HG03558 (cell line): Measurements from ENCODE around the gene METAP1.
"Not testable (repeated sequence)": the region's sequence is repeated elsewhere in the genome, so short reads cannot be mapped to it uniquely, and the experiment has no call there.

Experiments used
- ATAC-seq: cut with Tn5 transposase; IDR thresholded peaks from one replicate; pipeline ENCODE4 v1.9.1; 2021; ENCODE audit warnings: moderate number of reproducible peaks; ENCODE audit not compliant: unreplicated experiment; ENCODE audit errors: extremely low read depth

METAP1 gene

GRCh38 chr4:99047710-99048109 lies 52.2 kb downstream of the METAP1 start:
- ATAC-seq: no peak

DNA sequence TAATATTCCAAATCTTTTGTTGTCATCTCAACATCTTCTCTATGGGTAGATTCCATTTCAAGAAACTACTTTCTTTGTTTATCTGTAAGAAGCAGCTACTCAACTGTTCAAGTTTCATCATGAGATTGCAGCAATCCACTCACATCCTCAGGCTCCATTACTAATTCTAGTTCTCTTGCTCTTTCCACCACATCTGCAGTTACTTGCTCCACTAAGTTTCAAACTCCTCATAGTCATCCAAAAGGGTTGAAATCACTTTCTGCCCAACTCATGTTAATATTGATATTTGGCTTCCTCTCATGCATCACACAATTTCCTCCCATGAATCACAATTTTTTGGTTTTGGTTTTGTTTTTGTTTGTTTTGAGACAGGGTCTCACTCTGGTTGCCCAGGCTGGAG lies 57.4 kb downstream of the METAP1 start:
- no peak for ATAC-seq

DNA sequence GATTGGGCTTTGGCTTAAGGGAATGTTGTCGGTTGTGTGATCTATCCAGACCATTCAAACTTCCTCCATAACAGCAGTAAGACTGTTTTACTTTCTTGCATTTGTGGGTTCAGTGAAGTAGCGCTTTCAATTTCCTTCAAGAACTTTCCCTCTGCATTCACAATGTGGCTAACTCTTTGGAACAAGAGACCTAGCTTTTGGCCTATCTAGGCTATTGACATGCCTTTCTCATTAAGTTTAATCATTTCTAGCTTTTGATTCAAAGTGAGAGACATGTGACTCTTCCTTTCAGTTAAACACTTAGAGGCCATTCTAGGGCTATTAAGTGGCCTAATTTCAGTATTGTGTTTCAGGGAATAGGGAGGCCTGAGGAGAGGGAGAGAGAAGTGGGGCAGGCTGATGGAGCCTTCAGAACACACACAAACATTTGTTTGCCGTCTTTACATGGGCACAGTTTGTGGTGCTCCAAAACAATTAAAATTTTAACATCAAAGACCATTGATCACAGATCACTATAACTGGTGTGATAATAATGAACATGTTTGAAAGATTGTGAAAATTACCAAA lies 59.0 kb downstream of the METAP1 start:
- peak; percentile 44 for ATAC-seq

DNA sequence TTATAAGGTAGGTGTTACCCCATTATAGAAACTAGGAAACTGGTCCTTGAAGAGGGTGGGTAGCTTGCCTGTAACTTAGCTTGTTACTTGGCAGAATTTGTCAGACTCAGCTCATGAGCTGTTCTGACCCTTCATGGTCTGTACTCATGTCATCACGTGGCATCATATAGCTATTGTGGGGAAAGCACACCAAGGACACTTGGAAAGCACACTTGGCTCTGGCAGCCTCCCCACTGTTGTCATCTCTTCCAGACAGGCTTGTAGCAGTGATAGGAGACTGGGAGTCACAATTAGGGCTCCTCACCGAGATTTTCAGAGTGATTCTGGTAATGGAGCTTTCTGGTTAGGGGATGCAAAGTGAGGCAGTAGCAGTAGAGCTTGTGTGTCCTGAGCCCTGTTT lies 62.7 kb downstream of the METAP1 start:
- no peak for ATAC-seq

- ATAC-seq: no peak
These were observed 64.0 kb downstream of the METAP1 start for GRCh38 chr4:99059550-99059949.

DNA sequence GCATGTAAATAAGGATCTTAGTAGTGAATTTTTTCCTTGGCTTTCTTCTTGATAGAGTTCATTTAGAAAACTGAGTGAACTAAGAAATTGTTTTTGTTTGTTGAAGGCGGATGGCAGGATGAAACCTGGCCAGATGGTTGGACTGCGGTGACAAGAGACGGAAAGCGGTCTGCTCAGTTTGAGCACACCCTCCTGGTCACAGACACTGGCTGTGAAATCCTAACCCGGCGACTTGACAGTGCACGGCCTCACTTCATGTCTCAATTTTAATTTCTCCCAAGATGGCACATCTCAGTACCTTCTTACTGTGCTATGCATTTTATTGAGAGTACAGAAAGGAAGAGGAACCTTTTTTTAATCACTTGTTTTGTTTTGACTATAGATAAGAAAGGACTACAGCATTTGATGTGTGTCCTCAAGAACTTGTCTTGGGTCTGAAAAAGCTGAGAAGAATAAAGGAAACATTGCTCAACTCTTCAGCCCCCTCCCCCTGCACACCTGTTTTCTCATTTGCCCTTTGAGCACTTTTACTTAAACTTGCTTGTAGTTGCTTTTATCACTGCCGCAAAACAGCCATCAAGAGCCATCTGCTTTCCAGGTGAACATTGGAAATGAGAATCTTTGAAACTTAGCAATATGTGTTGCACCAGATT lies 65.7 kb downstream of the METAP1 start:
- ATAC-seq: no peak

- ATAC-seq: no peak
These were observed 66.6 kb downstream of the METAP1 start for GRCh38 chr4:99062120-99062519.

DNA sequence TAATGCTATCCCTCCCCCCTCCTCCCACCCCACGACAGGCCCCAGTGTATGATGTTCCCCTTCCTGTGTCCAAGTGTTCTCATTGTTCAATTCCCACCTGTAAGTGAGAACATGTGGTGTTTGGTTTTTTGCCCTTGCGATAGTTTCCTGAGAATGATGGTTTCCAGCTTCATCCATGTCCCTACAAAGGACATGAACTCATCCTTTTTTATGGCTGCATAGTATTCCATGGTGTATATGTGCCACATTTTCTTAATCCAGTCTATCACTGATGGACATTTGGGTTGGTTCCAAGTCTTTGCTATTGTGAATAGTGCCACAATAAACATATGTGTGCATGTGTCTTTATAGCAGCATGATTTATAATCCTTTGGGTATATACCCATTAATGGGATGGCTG lies 70.0 kb downstream of the METAP1 start:
- ATAC-seq: not testable (repeated sequence)

- no peak for ATAC-seq
These were observed 72.1 kb downstream of the METAP1 start for GRCh38 chr4:99067617-99068016.

- ATAC-seq: no peak
These were observed 75.6 kb downstream of the METAP1 start for GRCh38 chr4:99071159-99071558.

- no peak for ATAC-seq
These were observed 79.3 kb downstream of the METAP1 start for GRCh38 chr4:99074816-99075215.

- no peak for ATAC-seq
These were observed 80.9 kb downstream of the METAP1 start for GRCh38 chr4:99076292-99076976.

GRCh38 chr4:99077177-99077576 lies 81.7 kb downstream of the METAP1 start:
- ATAC-seq: no peak

DNA sequence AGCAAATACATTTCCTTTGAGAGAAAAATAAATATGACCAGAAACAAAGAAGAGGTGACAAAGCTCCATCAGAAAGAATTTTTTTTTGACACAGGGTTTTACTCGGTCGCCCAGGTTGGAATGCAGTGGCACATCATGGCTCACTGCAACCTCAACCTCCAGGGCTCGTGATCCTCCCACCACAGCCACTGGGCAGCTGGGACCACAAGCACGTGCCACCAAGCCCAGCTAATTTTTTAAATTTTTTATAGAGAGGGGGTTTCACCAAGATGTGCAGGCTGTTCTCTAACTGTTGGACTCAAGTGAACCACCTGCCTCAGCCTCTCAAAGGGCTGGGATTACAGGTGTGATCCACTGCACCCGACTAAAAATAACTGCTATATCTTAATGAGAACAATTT lies 82.8 kb downstream of the METAP1 start:
- no peak for ATAC-seq

DNA sequence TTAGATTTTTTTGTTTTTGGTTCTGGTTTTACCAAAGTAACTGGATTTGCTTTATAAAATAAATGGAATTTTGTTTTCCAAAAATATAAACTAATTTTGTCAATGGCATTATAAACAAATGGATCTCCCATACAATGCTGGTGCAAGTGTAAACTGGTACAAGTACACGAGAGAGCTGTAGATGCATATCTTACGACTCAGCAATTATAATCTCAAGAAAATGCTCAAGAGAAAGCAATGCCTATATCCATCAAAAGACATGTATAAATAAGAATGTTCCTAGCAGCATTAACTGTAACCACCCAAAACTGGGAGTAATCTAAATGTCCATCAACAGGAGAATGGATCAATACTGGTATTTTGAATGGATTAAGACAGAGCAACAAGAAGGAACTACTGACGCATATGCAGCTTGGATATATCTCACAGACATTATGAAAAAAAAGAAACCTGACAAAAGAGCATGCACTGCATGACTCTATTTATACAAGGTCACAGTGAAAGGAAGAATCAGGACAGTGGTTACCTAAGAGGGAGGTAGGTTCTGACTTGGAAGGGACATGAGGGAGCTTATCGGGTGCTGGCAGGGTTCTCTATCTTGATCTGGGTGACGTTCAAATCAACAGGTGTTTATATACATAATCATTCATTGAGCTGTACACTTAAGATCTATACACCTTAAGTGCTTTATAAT lies 83.6 kb downstream of the METAP1 start:
- ATAC-seq: no peak

DNA sequence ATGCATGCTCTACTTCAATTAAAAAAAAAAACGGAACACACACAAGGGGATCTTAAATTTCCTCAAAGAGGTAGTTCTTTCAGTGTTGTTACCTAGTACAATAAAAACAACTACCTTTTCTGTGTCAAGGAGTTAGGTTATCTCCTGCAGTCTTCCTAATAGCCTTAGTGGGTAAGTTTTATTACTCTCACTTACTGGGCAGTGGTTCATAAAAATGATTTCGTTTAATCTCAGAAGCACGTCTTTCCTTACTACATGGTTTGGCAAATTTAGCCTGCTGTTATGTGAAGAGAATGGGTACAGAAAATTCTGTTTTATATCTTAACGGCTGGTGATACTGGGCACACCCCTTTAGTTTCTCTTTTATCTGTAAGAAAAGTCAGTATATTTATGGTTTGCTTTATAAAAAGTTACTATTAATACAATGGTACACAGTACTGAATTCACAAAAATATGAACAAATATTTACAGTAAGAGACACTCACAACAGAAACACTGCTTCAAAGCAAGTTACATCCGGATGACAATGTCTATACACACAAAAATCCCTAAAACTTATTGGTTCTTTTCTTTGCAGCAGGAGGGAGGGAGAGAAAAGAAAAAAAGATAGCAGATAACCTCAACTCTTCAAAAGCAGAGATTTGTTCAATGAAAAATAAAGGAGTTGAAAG lies 84.2 kb downstream of the METAP1 start:
- no peak for ATAC-seq

DNA sequence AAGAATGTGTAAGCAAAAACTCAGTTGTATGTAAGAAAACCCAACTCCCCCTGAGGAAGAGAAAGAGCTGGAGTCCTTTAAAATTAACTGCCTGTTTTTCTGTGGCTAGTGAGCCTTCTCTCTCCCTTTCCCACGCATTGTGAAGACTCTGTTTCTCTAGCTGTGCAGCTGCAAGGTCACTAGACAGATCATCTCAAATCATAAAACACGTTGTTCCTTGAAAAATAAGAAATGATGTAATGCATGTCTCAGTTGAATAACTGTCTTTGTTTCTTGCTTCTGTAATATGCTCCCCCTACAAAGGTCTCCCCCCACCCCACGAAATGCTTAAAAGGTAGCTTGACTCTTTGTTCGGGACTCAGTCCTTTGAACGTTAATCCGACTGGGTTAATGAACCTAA lies 85.3 kb downstream of the METAP1 start:
- not testable (repeated sequence) for ATAC-seq

GRCh38 chr4:99082192-99082591 lies 86.7 kb downstream of the METAP1 start:
- ATAC-seq: no peak

GRCh38 chr4:99084595-99084994 lies 89.1 kb downstream of the METAP1 start:
- no peak for ATAC-seq

DNA sequence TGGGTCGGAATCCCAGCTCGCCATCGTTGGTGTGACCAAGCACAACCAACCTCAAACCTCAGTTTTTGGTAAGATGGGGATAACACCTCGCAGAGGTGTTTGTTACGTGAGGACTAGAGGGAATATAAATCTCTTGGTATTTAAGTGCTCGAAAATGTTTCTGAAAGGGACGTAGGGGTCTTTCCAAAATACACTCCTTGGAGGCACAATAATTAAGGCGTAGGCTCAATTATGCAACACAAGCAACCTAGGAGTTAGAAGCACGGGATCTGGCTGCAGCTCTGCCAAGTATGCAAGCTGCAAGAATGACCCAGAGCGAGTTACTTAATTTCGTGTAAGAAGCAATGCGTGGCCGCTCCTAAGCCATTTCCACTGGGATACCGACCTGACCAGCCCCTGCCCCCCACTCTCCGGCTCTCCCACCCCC lies 92.5 kb downstream of the METAP1 start:
- ATAC-seq: no peak
